Omental fat pad (tissue), 4 donors: ENCODE data around the gene ZNF385C. TPM values are rescaled to one million over a fixed set of nuclear protein-coding genes. Genes with fewer than 3 reads are reported as not detected.

Source experiments
- ATAC-seq: fragments of 150-250 bp; one replicate; pipeline ENCODE4 v1.9.1; 2016; ENCODE audit warnings: mild to moderate bottlenecking, moderate library complexity; ENCODE audit not compliant: low FRiP score
- DNase-seq: peaks from one replicate; pipeline ENCODE4 v3.0.0-alpha.2; 2019; ENCODE audit warnings: low spot score
- CTCF ChIP-seq, 3 donors: fragments of 450-650 bp; IDR thresholded peaks; one replicate each; pipeline ENCODE4 v1.5.1; 2016 to 2017; ENCODE audit warnings: antibody characterized with exemption in 3 of 3, mild to moderate bottlenecking in 3 of 3, moderate library complexity in 2 of 3
- total RNA-seq, 4 donors: library from RNA; depleted of rRNA; stranded (reverse); fragments of >200 nt; gene quantifications; one replicate each; pipeline ENCODE4 v1.1.0, GENCODE V29; 2016

Gene ZNF385C
- total RNA-seq, 4 donors from 2014 or later, result not detected

- DNase-seq, result no peak
- no peak for ATAC-seq
- no peak for TF ChIP-seq CTCF (IDR thresholded peaks at IDR 0.05)
These were observed 38.0 kb downstream of the ZNF385C start for GRCh38 chr17:42060231-42060630.

- no peak for DNase-seq
- no peak for TF ChIP-seq CTCF (IDR thresholded peaks at IDR 0.05)
- ATAC-seq, result no peak
These were observed 38.5 kb downstream of the ZNF385C start for GRCh38 chr17:42059815-42060214.

GRCh38 chr17:42058063-42058462, 40.2 kb downstream of the ZNF385C start:
- ATAC-seq (no peak), DNase-seq (no peak)
- no peak for TF ChIP-seq CTCF (IDR thresholded peaks at IDR 0.05)

- no peak for TF ChIP-seq CTCF (IDR thresholded peaks at IDR 0.05)
- ATAC-seq (no peak), DNase-seq (no peak)
These were observed 41.6 kb downstream of the ZNF385C start for GRCh38 chr17:42056635-42057034.

- no peak for TF ChIP-seq CTCF (IDR thresholded peaks at IDR 0.05)
- DNase-seq (no peak), ATAC-seq (no peak)
These were observed 42.8 kb downstream of the ZNF385C start for GRCh38 chr17:42055496-42055895.

- ATAC-seq, result no peak
- DNase-seq, result no peak
These were observed 43.2 kb downstream of the ZNF385C start for GRCh38 chr17:42055027-42055426.

More at GRCh38 chr17:42055027-42055426, 43.2 kb downstream of the ZNF385C start:
- TF ChIP-seq CTCF (IDR thresholded peaks at IDR 0.05), result no peak
